Measurements from ENCODE around the gene STOM.

The STOM gene

GRCh38 chr9:121371495-121372061, 1.5 kb upstream of the STOM start:
- DNase-seq, result no peak

- DNase-seq, result peak in 1 of 4 experiments; percentile 17
Observed at GRCh38 chr9:121368745-121369144, 1.3 kb downstream of the STOM start.

- peak in 2 of 4 experiments; percentile 51 to 58 for DNase-seq
Observed at GRCh38 chr9:121368138-121368522, 1.9 kb downstream of the STOM start.

DNA sequence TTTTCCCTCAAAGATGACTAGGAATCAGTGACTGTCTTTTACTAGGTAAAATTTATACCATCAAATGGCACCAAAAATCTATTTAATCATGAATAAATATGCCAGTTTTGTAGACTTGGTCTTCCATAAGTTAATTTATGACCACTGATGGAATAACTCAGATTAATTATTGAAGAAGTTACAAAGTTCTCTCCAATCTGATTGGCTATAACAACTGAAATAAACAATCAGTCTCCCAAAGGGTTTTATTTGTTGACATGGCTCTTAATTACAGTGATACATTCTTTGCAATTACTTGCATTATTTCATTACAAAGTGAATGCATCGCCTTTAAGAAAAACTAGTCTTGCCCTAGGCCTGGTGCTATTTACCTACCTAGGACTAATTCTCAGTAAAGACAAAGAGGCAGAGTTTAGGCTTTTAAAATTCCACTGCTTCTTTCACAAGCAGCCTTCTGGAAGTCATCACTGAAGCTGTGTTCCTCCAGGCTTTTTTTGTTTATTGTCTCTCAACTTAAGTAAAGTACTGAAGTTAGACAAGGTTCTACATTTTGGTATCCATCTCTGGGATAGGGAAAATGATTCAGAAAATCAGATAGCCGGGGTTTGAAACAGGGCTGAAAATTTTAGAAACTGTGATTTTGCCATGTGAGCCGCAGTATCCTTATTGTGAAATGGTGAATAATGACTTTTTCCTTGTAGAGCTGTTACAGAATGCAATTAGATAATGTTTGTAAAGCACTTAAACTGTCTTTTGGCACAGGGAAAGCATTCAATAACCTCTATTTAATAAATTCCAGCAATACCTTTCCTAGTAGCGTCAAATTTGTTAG, 2.5 kb downstream of the STOM start:
- peak in 2 of 4 experiments; percentile 30 to 36 for DNase-seq

DNA sequence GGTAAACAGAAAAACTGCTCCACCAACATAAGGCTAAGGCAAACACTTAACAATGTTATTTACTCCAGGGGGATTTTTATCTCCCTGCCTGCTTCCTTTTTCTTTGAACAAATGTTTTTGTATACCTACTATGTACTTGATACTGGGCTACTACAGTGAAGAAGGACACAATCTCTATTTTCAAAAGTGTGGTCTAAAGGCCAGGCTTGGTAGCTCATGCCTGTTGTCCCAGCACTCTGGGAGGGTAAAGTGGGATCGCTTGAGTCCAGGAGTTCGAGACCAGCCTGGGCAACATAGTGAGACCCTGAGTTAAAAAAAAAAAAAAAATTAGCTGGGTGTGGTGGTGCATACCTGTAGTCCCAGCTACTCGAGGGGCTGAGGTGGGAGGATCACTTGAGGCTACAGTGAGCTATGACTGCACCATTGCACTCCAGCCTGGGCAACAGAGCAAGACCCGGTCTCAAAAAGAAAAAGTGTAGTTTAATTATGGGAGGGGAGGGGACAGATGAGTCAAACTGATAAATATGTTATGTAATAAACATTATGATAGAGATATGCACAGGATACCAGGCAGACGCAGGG, 3.3 kb downstream of the STOM start:
- DNase-seq, result no peak

DNA sequence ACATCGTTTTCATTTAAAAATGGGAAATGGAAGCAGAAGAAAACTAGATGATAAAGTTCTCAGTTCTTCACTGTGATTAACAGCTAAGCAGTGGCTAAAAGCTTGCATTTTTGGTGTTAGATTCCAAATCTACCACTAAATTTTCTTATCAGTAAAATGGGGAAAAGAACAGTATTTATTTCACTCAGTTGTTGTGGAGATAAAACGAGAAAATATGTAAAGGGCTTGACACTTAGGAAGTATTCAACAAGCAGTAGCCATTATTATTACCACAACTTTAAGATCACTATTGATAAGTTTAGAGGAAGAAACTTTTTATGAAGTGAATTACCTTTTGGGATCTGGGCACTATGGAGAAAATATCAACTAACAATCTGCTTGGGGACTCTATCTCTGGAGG, 4.5 kb downstream of the STOM start:
- DNase-seq, result no peak

DNA sequence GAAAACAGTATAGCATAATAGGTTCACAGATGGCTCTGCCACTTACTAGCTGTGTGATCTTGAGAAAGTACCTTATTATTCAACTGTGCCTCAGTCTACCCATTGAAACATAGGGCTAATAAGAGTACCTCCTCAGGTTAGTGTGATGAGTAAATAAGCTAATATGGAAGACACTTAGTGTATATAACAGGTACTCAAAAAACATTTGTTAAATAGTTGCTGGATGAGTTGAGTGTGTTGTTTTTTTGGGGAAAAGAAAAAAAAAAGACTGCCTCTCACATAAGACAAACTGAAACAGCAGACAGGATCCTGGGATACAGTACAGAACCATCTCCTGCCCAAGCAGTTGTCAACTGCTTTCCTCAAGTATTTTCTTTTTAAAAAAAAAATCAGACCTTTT, 5.2 kb downstream of the STOM start:
- no peak for DNase-seq

- DNase-seq, result no peak
Observed at GRCh38 chr9:121364077-121364476, 6.0 kb downstream of the STOM start.

- peak in 2 of 4 experiments; percentile 18 to 53 for DNase-seq
Observed at GRCh38 chr9:121363622-121363961, 6.5 kb downstream of the STOM start.

GRCh38 chr9:121362813-121363621, 7.0 kb downstream of the STOM start:
- peak; percentile 33 to 74 (median 54) for DNase-seq

GRCh38 chr9:121360601-121361374, 9.3 kb downstream of the STOM start:
- no peak for DNase-seq

DNA sequence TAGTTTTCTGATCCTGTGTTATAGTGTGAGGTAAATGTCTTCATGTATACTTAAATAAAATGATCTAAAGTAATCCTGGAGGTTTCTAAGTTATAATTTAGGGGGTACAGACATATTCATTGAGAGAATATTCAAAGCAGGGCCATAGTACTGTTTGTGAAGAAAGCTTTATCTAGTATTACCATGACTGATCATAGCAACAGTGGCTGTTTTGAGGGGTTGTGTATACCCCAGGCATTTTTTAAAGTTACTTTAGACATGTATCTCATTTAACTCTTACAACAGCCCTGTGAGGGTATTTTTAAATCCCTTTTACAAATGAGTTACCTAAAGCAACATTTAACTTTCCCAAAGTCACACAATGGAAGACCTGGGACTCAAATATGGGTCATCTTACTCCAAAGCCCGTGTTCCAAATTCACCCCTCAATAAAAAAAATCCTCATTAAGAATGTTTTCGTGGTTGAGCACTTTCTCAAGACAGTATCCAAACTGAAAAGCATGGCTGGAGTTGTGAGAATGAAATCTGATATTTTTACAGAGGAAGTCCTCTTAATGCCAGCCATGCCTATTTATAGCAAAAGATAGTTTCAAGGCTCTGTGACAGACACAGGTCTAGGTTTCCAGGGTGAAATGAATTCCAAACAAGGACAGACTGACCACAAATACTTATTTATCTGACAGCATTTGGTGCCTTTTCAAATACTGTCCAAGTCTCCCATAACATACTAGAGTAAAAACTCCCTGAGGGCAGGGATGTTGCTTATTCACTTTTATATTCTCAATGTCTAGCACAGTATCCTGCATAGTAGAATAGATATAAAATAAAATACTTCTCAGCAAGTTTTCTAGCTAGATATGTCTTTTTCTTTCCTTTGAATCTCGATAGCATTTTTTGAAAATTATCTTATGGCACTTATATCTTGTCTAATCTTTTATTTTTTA, 10.4 kb downstream of the STOM start:
- DNase-seq, result peak in 2 of 4 experiments; percentile 22 to 31

DNA sequence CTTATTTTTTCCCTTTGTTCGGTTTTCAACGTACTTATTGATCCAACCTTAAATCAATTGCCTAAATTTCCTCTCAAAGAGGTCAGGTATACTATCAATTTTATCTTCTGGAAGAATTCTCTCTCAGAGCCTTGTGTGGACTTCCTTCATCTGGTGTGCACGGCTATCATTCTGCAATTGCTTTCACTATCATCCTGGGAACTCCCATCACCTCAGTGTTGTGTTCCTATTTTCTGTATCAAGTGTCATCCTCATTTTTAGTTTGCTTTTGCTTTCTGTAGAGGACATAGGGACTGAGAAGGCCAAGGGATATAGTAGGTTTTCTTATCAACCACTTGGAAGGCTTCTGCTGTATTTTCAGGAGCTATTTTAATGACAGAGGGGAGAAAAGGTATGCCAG, 11.3 kb downstream of the STOM start:
- DNase-seq, result peak; percentile 20 to 59 (median 37)

DNA sequence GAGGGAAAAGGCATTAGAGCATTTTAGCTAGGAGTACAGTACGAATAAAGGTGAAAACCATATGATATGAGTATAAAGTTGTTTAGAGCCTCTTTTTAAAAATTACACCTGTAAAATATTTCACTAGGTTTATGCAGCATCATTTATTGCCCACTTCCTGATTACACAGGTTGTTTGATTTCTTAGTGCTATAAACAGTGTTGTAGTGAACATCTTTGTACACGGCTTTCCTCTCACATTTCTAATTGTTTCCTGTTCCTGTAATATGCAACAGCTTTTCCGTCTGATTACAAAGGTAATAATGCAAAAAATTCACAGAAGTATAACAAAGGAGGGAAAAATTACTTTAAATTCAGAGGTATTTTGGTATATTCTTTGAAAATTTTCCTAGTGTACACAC, 13.0 kb downstream of the STOM start:
- DNase-seq, result no peak

DNA sequence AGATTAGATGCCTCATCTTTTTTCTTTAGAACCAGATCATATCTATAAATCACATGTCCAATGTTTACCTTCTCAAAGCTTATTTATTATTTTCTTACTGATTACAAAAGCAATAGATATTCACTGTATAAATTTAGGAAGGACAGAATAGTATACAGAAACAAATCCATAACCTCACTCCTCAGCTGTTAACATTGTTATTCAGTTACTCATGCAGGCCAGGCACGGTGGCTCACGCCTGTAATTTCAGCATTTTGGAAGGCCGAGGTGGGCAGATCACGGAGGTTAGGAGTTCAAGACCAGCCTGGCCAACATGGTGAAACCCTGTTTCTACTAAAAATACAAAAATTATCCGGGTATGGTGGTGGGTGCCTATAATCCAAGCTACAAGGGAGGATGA, 15.3 kb downstream of the STOM start:
- DNase-seq, result no peak

- DNase-seq, result no peak
Observed at GRCh38 chr9:121354141-121354540, 15.9 kb downstream of the STOM start.

DNA sequence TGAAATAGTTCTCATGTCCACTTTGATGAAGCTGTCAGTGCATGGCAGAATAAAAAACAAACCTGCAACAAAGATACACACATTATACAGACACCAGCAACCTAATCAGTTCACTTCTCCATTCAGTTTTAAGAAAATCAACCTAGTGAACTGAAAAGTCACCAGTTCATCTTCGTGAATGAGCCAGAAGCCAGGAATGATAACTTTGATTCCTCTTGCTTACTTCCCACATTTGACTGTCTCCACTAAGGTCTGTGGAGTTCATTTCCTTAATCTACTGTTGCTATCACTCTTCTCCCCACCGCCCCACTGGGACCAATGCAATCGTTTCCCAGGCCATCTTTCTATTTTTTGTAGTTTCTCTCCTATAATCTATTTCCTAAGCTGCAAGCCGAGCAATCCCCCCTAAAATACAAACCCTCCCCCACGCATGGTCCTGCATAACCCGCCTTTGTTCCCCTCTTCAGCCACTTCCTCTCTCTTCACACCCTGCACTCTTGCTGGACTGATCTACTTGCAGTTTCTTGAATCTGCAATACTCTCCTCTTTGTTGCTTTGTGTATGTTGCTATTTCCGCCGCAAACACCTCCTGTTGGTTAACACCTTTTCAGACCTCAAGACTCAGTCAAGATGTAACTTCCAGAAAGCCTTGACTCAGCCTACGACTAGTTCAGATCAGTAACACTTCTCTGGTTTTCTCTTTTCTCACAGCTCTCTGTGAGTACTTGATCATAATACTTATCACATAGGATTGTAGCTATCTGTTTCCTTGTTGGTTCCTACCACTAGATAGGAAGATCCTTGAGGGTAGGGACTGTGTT, 16.6 kb downstream of the STOM start:
- peak; percentile 25 to 60 (median 57) for DNase-seq

- DNase-seq, result peak; percentile 56 to 76 (median 67)
Observed at GRCh38 chr9:121350993-121351561, 19.0 kb downstream of the STOM start.

GRCh38 chr9:121350036-121350435, 20.0 kb downstream of the STOM start:
- DNase-seq, result no peak

DNA sequence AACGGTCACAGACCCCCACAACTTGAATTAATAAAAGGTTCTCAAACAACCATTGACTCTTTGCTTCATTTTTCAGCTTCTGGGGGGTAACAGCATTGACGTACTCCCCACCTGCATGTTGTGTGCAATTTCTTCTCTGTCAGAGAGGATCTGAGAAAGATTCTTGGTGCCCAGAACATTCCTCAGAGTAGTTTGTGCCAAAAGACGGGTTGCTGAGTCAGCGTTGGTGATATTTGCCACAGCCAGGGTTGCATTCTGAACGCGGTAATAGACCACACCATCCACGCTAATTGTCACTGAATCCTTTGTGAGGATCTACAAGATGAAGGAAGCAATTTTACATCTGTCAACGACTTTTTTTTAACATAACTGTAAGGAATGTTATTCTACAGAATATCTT, 21.0 kb downstream of the STOM start:
- DNase-seq, result no peak
